ENCODE measurements around the gene CCDC87.
"Not testable (repeated sequence)": the region's sequence is repeated elsewhere in the genome, so short reads cannot be mapped to it uniquely, and the experiment has no call there.

The CCDC87 gene

GRCh38 chr11:66557733-66558326, 35.0 kb downstream of the CCDC87 start:
- FAIRE-seq (no peak), DNase-seq (ENCODE audit: insufficient read length, low spot score) (no peak)

- FAIRE-seq = peak; percentile 16
Measured at GRCh38 chr11:66556086-66556485, 36.8 kb downstream of the CCDC87 start.

GRCh38 chr11:66555416-66555815, 37.4 kb downstream of the CCDC87 start:
- no peak for DNase-seq (ENCODE audit: insufficient read length, low spot score)
- peak; percentile 86 for FAIRE-seq

More at GRCh38 chr11:66556086-66556485, 36.8 kb downstream of the CCDC87 start:
- DNase-seq (ENCODE audit: insufficient read length, low spot score) = no peak

- no peak for DNase-seq (ENCODE audit: insufficient read length, low spot score)
- FAIRE-seq = no peak
Measured at GRCh38 chr11:66554602-66555001, 38.3 kb downstream of the CCDC87 start.

- FAIRE-seq = no peak
- DNase-seq (ENCODE audit: insufficient read length, low spot score) = no peak
Measured at GRCh38 chr11:66550887-66551286, 42.0 kb downstream of the CCDC87 start.

GRCh38 chr11:66549696-66550095, 43.2 kb downstream of the CCDC87 start:
- no peak for FAIRE-seq
- DNase-seq (ENCODE audit: insufficient read length, low spot score) = no peak

- FAIRE-seq (peak; percentile 74), DNase-seq (ENCODE audit: insufficient read length, low spot score) (no peak)
Measured at GRCh38 chr11:66548774-66549630, 43.9 kb downstream of the CCDC87 start.

GRCh38 chr11:66548041-66548440, 44.8 kb downstream of the CCDC87 start:
- no peak for FAIRE-seq

GRCh38 chr11:66547662-66548009, 45.2 kb downstream of the CCDC87 start:
- FAIRE-seq (peak; percentile 75), DNase-seq (ENCODE audit: insufficient read length, low spot score) (no peak)

More at GRCh38 chr11:66548041-66548440, 44.8 kb downstream of the CCDC87 start:
- no peak for DNase-seq (ENCODE audit: insufficient read length, low spot score)

- FAIRE-seq (no peak), DNase-seq (ENCODE audit: insufficient read length, low spot score) (no peak)
Measured at GRCh38 chr11:66546966-66547661, 45.7 kb downstream of the CCDC87 start.

- no peak for FAIRE-seq
- no peak for DNase-seq (ENCODE audit: insufficient read length, low spot score)
Measured at GRCh38 chr11:66546368-66546965, 46.4 kb downstream of the CCDC87 start, which contains the start of gene ACTN3. TSS of gene ACTN3 (plus strand) at chr11:66546903. CDS start at chr11:66546938, 35 bp downstream.

- peak; percentile 99 for FAIRE-seq
Measured at GRCh38 chr11:66545701-66546367, 47.0 kb downstream of the CCDC87 start, which contains the start of gene ZDHHC24. TSS of gene ZDHHC24 (minus strand) at chr11:66546048. CDS start at chr11:66546003, 45 bp downstream.

GRCh38 chr11:66544952-66545351, 47.9 kb downstream of the CCDC87 start:
- DNase-seq (ENCODE audit: insufficient read length, low spot score); FAIRE-seq: not testable (repeated sequence)

More at GRCh38 chr11:66545701-66546367, 47.0 kb downstream of the CCDC87 start, which contains the start of gene ZDHHC24:
- DNase-seq (ENCODE audit: insufficient read length, low spot score) = peak; percentile 100

GRCh38 chr11:66543263-66544107, 49.4 kb downstream of the CCDC87 start:
- FAIRE-seq (peak; percentile 90), DNase-seq (ENCODE audit: insufficient read length, low spot score) (no peak)

- FAIRE-seq = peak; percentile 74
- DNase-seq (ENCODE audit: insufficient read length, low spot score) = no peak
Measured at GRCh38 chr11:66542362-66542761, 50.5 kb downstream of the CCDC87 start.

GRCh38 chr11:66541892-66542291, 51.0 kb downstream of the CCDC87 start:
- FAIRE-seq (peak; percentile 23), DNase-seq (ENCODE audit: insufficient read length, low spot score) (no peak)

GRCh38 chr11:66540598-66540997, 52.3 kb downstream of the CCDC87 start:
- FAIRE-seq = peak; percentile 55

More at GRCh38 chr11:66540598-66540997, 52.3 kb downstream of the CCDC87 start:
- DNase-seq (ENCODE audit: insufficient read length, low spot score) = not testable (repeated sequence)
